Measurements from ENCODE around the gene LOXHD1. TPM values are rescaled to one million over a fixed set of nuclear protein-coding genes. Genes with fewer than 3 reads are reported as not detected.

Gene LOXHD1
- total and polyA plus RNA-seq, 2 of the 4 experiments (the other 2 are of a cell fraction): not detected

DNA sequence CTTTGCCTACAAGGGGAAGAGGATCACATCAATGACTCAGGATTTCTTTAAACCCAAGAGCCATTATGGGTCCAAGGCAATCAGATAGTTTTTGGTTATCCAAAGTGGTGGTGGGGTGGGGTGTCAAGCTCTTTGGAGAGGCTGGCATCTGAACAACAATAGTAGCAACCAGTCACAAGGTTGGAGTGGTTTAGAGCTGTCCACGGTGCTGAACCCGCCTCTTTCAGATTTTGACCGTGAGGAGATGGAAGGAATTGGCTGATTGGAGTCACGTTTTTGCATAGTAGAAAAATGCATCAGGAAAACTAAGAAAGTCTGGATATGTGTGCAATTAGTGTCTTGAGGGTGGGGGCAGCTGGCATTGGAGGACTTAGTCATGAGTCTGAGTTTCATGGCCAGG is 159.9 kb downstream of the LOXHD1 start:
- DNase-seq: no peak
- no peak overlapping the region for H3K4ac ChIP-seq (ENCODE audit: low read depth, low read length)
- H4K8ac ChIP-seq (ENCODE audit: low read depth in 2 of 2, low read length in 2 of 2): no peak overlapping the region
- no peak overlapping the region for H3K23ac ChIP-seq (ENCODE audit: low read depth, low read length)
- no peaks in the 10 kb centered on the region for H3K79me1 ChIP-seq (ENCODE audit: low read depth in 1 of 2, low read length in 2 of 2)
- H4K5ac ChIP-seq (ENCODE audit: low read depth, low read length): no peak overlapping the region
- ChIA-PET CTCF (no interaction called here), POLR2A (ENCODE audit: unreplicated experiment) (no interaction called here)
- intact Hi-C loops (cut with micrococcal nuclease): no loop called here
- no peak overlapping the region for H3K27ac ChIP-seq (ENCODE audit: insufficient read depth, low read length)
- H2AFZ ChIP-seq (replicated peaks; ENCODE audit: low read length, poor library complexity): no peak overlapping the region
- TF ChIP-seq RAD21 (IDR thresholded peaks at IDR 0.05; ENCODE audit: low read length): no peak
- no peak for TF ChIP-seq MAZ (IDR thresholded peaks at IDR 0.05; ENCODE audit: borderline replicate concordance, low read depth, low read length)
- TF ChIP-seq RFX5 (IDR thresholded peaks at IDR 0.05; ENCODE audit: low read depth, low read length): no peak
- TF ChIP-seq ELK1 (IDR thresholded peaks at IDR 0.05; ENCODE audit: borderline replicate concordance, low read depth, low read length): no peak
- no peak for TF ChIP-seq CEBPB (IDR thresholded peaks at IDR 0.05; ENCODE audit: low read depth, low read length)
- no peak for TF ChIP-seq USF2 (IDR thresholded peaks at IDR 0.05; ENCODE audit: low read depth, low read length)
- no peak for TF ChIP-seq FOS (IDR thresholded peaks at IDR 0.05; ENCODE audit: low read depth, low read length)
- no peak overlapping the region for H2BK20ac ChIP-seq (ENCODE audit: low read depth, low read length)
- H3K9ac ChIP-seq (ENCODE audit: low read depth, low read length): no peak overlapping the region
- no peak overlapping the region for H3K18ac ChIP-seq (ENCODE audit: low read depth, low read length)
- H3K9me1 ChIP-seq (ENCODE audit: insufficient read depth, low read length): no peaks in the 10 kb centered on the region
- no peak overlapping the region for H3K4me3 ChIP-seq (ENCODE audit: insufficient read depth, low read depth, low read length)
- no peak overlapping the region for H2BK15ac ChIP-seq (ENCODE audit: low read depth, low read length)
- no peaks in the 10 kb centered on the region for H4K20me1 ChIP-seq (ENCODE audit: insufficient read depth, low read length)
- no peak overlapping the region for H4K91ac ChIP-seq (ENCODE audit: insufficient read depth, low read depth, low read length)
- H2BK120ac ChIP-seq (ENCODE audit: low read depth, low read length): no peak overlapping the region
- no peak overlapping the region for H3K4me2 ChIP-seq (ENCODE audit: low read depth, low read length)
- dilution Hi-C loops (cut with HindIII; ENCODE audit: low sequenced_read_pairs, unreplicated experiment): no loop called here
- no peak overlapping the region for H2AK5ac ChIP-seq (ENCODE audit: low read depth, low read length)
- no TSS peak for BruUV-seq (replicated peaks)
- H3K56ac ChIP-seq (ENCODE audit: extremely low read depth, insufficient read depth, low read length): no peak overlapping the region
- in situ Hi-C loops (cut with MboI; ENCODE audit: low sequenced_read_pairs): no loop called here
- H3K9me3 ChIP-seq (ENCODE audit: control insufficient read depth, insufficient read depth, low read length): no peaks in the 10 kb centered on the region
- H3K4me1 ChIP-seq (ENCODE audit: control insufficient read depth, insufficient read depth, low read length): no peaks in the 10 kb centered on the region
- H3K36me3 ChIP-seq (ENCODE audit: control insufficient read depth, insufficient read depth, low read length): no peaks in the 10 kb centered on the region
- no peak overlapping the region for H3K14ac ChIP-seq (replicated peaks; ENCODE audit: low read depth, low read length)
- WGBS, 2 experiments (ENCODE audit: extremely low coverage in 2 of 2, insufficient read length in 1 of 2): no CpG with 5 or more reads among the region's 4 CpGs
- H3K27me3 ChIP-seq (ENCODE audit: control insufficient read depth, insufficient read depth, low read length): no peaks in the 10 kb centered on the region
- ATAC-seq (ENCODE audit: low read depth): peak; percentile 44; the same call in 1 of the 2 replicates
- H2BK5ac ChIP-seq (ENCODE audit: low read depth, low read length, poor library complexity, severe bottlenecking): no peak overlapping the region
- H2AK9ac ChIP-seq (replicated peaks; ENCODE audit: low read depth, low read length, poor library complexity): no peak overlapping the region
